ENCODE results near the gene KLHL41. TPM values are rescaled to one million over a fixed set of nuclear protein-coding genes. Genes with fewer than 3 reads are reported as not detected.

The KLHL41 gene
- total RNA-seq, 2 experiments from 2014 or later, result not detected

Other genes with a start within 250 kb of the KLHL41 start
- under 1 TPM in 1 of 2 experiments, not detected in 1; 0.03 TPM for gene LRP2, start 147.2 kb upstream of the KLHL41 start, total RNA-seq
- 1 to 10 TPM; 2.1 to 2.2 TPM for gene BBS5, start 30.2 kb upstream of the KLHL41 start, total RNA-seq
- gene FASTKD1, start 64.2 kb downstream of the KLHL41 start, total RNA-seq, result 1 to 10 TPM; 6.3 to 7.2 TPM
- 10 to 100 TPM; 83.4 to 87.8 TPM for gene PPIG, start 74.6 kb downstream of the KLHL41 start, total RNA-seq
- 1 to 10 TPM; 2.2 to 3.1 TPM for gene CFAP210, start 184.7 kb downstream of the KLHL41 start, total RNA-seq
- 1 to 10 TPM; 4.5 to 6.5 TPM for gene PHOSPHO2, start 184.8 kb downstream of the KLHL41 start, total RNA-seq
- under 1 TPM; 0.36 to 0.39 TPM for gene KLHL23, start 224.1 kb downstream of the KLHL41 start, total RNA-seq